GM12878 (cell line): ENCODE results near the gene CYP1B1. TPM values are rescaled to one million over a fixed set of nuclear protein-coding genes. Genes with fewer than 3 reads are reported as not detected.

Experiments used
- ATAC-seq: fragments of 200-7000 bp; cut with Tn5 transposase; 3 replicates; pipeline ENCODE4 v1.9.1; 2020; ENCODE audit warnings: mild to moderate bottlenecking, moderate library complexity
- BruUV-seq: library from RNA; stranded (reverse); fragments of 400-500 nt; replicated peaks from 2 replicates; lab custom pipeline; 2021; lab: Mats Ljungman, UMichigan
- CTCF ChIA-PET: fragments of 300-600 bp; sonication (Branson Sonifier 250); formaldehyde crosslinking; extraction: SDS; loops from one replicate; lab custom pipeline; 2021; ENCODE audit warnings: inconsistent platforms; lab: Yijun Ruan, JAX
- POLR2A ChIA-PET: fragments of 350-600 bp; formaldehyde crosslinking; extraction: SDS; loops from one replicate; lab custom pipeline; 2021; ENCODE audit warnings: inconsistent platforms; lab: Charles Lee
- RAD21 ChIA-PET: fragments of 300-600 bp; sonication (Branson Sonifier 250); formaldehyde crosslinking; loops from one replicate; lab custom pipeline; 2023; ENCODE audit warnings: antibody characterized with exemption; ENCODE audit not compliant: unreplicated experiment; lab: Charles Lee
- SMC1A ChIA-PET: fragments of 300-600 bp; sonication (Branson Sonifier 250); formaldehyde crosslinking; loops from one replicate; lab custom pipeline; 2023; ENCODE audit not compliant: unreplicated experiment, uncharacterized antibody; lab: Charles Lee
- DNase-seq: peaks from one replicate; pipeline ENCODE4 v3.0.0-alpha.2; 2011; ENCODE audit warnings: low read depth, low spot score
- FAIRE-seq: peaks from 3 replicates; lab custom pipeline; 2011; peaks lifted over from hg19 to GRCh38; lab: Jason Lieb, UNC
- H2AFZ ChIP-seq: 2 replicates; pipeline ENCODE4 v1.6.0; 2011; ENCODE audit warnings: low read depth, low read length, control low read depth; ENCODE audit not compliant: control insufficient read depth
- H3K27ac ChIP-seq: 2 replicates; pipeline ENCODE4 v1.5.1; 2011; ENCODE audit warnings: control low read depth; ENCODE audit not compliant: control insufficient read depth, insufficient read depth
- H3K27me3 ChIP-seq, 2 experiments: replicated peaks in 1 of 2; 2 replicates each; pipeline versions ENCODE4 v1.6.0 to v1.6.1; 2011; ENCODE audit warnings: low read length in 1 of 2; ENCODE audit not compliant: control insufficient read depth in 2 of 2, insufficient read depth in 2 of 2
- H3K36me3 ChIP-seq, 2 experiments: 2 replicates each; pipeline ENCODE4 v1.5.1; 2011; ENCODE audit warnings: low read length in 1 of 2; ENCODE audit not compliant: control insufficient read depth in 2 of 2, insufficient read depth in 2 of 2
- H3K4me1 ChIP-seq: 2 replicates; pipeline ENCODE4 v1.6.1; 2011; ENCODE audit warnings: mild to moderate bottlenecking, low read length, moderate library complexity, mixed read lengths; ENCODE audit not compliant: control insufficient read depth, insufficient read depth
- H3K4me2 ChIP-seq: 2 replicates; pipeline ENCODE4 v1.6.0; 2011; ENCODE audit warnings: control low read depth; ENCODE audit not compliant: control insufficient read depth, insufficient read depth
- H3K4me3 ChIP-seq: fragments of 200-600 bp; sonication (generic); 2 replicates; pipeline ENCODE4 v1.5.1; 2016
- H3K79me2 ChIP-seq: 2 replicates; pipeline ENCODE4 v1.6.0; 2011; ENCODE audit warnings: low read length; ENCODE audit not compliant: control insufficient read depth, insufficient read depth
- H3K9ac ChIP-seq: 2 replicates; pipeline ENCODE4 v1.8.0; 2011; ENCODE audit warnings: low read length, control low read depth, mixed read lengths; ENCODE audit not compliant: control insufficient read depth, insufficient read depth
- H3K9me3 ChIP-seq: replicated peaks from 3 replicates; pipeline ENCODE4 v1.5.1; 2011; ENCODE audit warnings: mild to moderate bottlenecking, low read length; ENCODE audit not compliant: control insufficient read depth, insufficient read depth
- H4K20me1 ChIP-seq: 2 replicates; pipeline ENCODE4 v1.6.0; 2011; ENCODE audit not compliant: control insufficient read depth, insufficient read depth
- CBX5 ChIP-seq: sonication (generic); IDR thresholded peaks from 2 replicates; pipeline ENCODE4 v1.6.1; 2016; ENCODE audit warnings: low read depth, moderate library complexity, mild to moderate bottlenecking, inconsistent platforms
- FOS ChIP-seq: IDR thresholded peaks from 3 replicates; pipeline ENCODE4 v1.6.1; 2011; ENCODE audit warnings: borderline replicate concordance; ENCODE audit not compliant: insufficient read length; ENCODE audit errors: extremely low read depth
- HCFC1 ChIP-seq: fragments of 150-350 bp; IDR thresholded peaks from 2 replicates; pipeline ENCODE4 v1.6.1; 2014; ENCODE audit warnings: low read length
- IKZF2 ChIP-seq, 2 experiments: fragments of 450-650 bp; IDR thresholded peaks; 2 replicates each; pipeline ENCODE4 v1.6.1; 2017; ENCODE audit warnings: mild to moderate bottlenecking in 2 of 2, moderate library complexity in 2 of 2
- LARP7 ChIP-seq: fragments of 450-650 bp; IDR thresholded peaks from 2 replicates; pipeline ENCODE4 v1.6.1; 2017; ENCODE audit warnings: mild to moderate bottlenecking
- MYC ChIP-seq: IDR thresholded peaks from 2 replicates; pipeline ENCODE4 v1.6.1; 2011; ENCODE audit warnings: mild to moderate bottlenecking, low read length, moderate library complexity, inconsistent platforms; ENCODE audit not compliant: insufficient read depth, insufficient replicate concordance, insufficient read length, severe bottlenecking
- PML ChIP-seq: IDR thresholded peaks from 2 replicates; pipeline ENCODE4 v1.6.1; 2012; ENCODE audit warnings: low read length, inconsistent platforms
- RAD51 ChIP-seq: fragments of 450-650 bp; IDR thresholded peaks from 2 replicates; pipeline ENCODE4 v1.6.1; 2016; ENCODE audit warnings: moderate library complexity, mild to moderate bottlenecking, inconsistent platforms
- RBBP5 ChIP-seq: fragments of 200-600 bp; sonication (generic); conservative IDR thresholded peaks from 2 replicates; pipeline ENCODE4 v1.6.1; 2016
- SMAD5 ChIP-seq: IDR thresholded peaks from 2 replicates; pipeline ENCODE4 v1.6.1; 2016; ENCODE audit warnings: antibody characterized with exemption, low read depth
- SREBF1 ChIP-seq: IDR thresholded peaks from 2 replicates; pipeline ENCODE4 v1.6.1; 2012; ENCODE audit warnings: mild to moderate bottlenecking, low read length
- WGBS: methylation state at CpG from one replicate; pipeline ENCODE4 v1.1.6; 2016; ENCODE audit warnings: low lambda C conversion rate; ENCODE audit not compliant: insufficient replicate concordance, insufficient coverage; ENCODE audit errors: missing lambda C conversion rate; 5-methylcytosine and 5-hydroxymethylcytosine counted together
- in situ Hi-C: fragments of 300-500 bp; cut with MboI; formaldehyde crosslinking; loops from 9 replicates; pipeline ENCODE4 v1.14.3; 2018; ENCODE audit warnings: mixed read lengths
- intact Hi-C: fragments of 100-400 bp; cut with micrococcal nuclease; formaldehyde crosslinking; loops from one replicate; pipeline ENCODE4 v1.14.2; 2022; ENCODE audit not compliant: unreplicated experiment
- polyA plus RNA-seq, 11 experiments: library from polyadenylated mRNA; depleted of rRNA in 4 of 11; unstranded in 6 of 11; stranded (reverse) in 5 of 11; fragments of >200 nt; fragmentation: Nextera tagmentation in 4 of 11; fragmentation: Illumina TruSeq in 1 of 11; extraction: Ambion mirVana in 4 of 11; extraction: Trizol in 1 of 11; gene quantifications; 1 replicate in 1 of 11; 2 replicates in 10 of 11; pipeline versions ENCODE4 v1.2.1 to v1.2.3, GENCODE V29; 2011 to 2016; ENCODE audit warnings: inconsistent platforms in 2 of 11, missing spikeins in 2 of 11, low read depth in 1 of 11
- total RNA-seq, 4 experiments: library from RNA; depleted of rRNA in 3 of 4; stranded (reverse); fragments of >200 nt in 3 of 4; fragmentation: Illumina TruSeq in 1 of 4; extraction: Trizol in 1 of 4; gene quantifications; 2 replicates each; pipeline versions ENCODE4 v1.2.1 to v1.2.3, GENCODE V29; 2013 to 2021
- TF ChIP-seq, protein P1 (sequence below): fragments of 450-650 bp; IDR thresholded peaks from 2 replicates; pipeline ENCODE4 v1.6.1; 2016; ENCODE audit warnings: mild to moderate bottlenecking
- TF ChIP-seq, protein P2 (sequence below): IDR thresholded peaks from 2 replicates; pipeline ENCODE4 v1.6.1; 2011; ENCODE audit warnings: low read depth, mild to moderate bottlenecking, low read length, moderate library complexity, borderline replicate concordance; ENCODE audit errors: extremely low read depth
- TF ChIP-seq, protein P3 (sequence below): IDR thresholded peaks from 2 replicates; pipeline ENCODE4 v1.6.1; 2012; ENCODE audit warnings: low read depth, low read length, improper control_type of control experiment
- TF ChIP-seq, protein P4 (sequence below): IDR thresholded peaks from 2 replicates; pipeline ENCODE4 v1.6.1; 2012; ENCODE audit warnings: low read length, inconsistent platforms

Gene CYP1B1
- total and polyA plus RNA-seq, 10 of the 15 experiments (the other 5 are each of a cell fraction or from before 2014, with no cell fraction given), result 0.35 to 29.7 (median 3.4) TPM

DNA sequence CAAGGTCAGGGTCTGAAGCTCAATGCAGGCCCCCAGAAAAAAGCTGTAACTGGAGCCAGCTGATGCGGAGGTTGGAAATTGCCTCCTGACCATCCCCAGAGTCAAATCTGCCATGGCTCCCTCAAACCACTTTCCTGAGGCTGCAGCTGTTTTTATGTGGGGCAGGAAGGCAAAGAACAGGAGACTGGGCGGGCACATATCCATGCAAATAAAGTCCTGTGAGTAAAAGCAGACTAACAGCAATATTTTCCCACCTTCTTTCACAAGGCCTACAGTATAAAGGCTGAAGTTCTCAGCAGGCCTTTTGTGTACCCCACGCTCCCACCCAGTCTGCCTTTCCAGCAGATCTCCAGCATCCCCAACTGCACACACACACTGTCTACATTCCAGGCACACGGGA is 47.1 kb downstream of the CYP1B1 start:
- Histone ChIP-seq H3K4me3 (no peak overlapping the region), H4K20me1 (no peaks in the 10 kb centered on the region), H3K4me1 (no peaks in the 10 kb centered on the region), H2AFZ (no peak overlapping the region), H3K27ac (no peak overlapping the region), H3K9ac (no peak overlapping the region), H3K36me3 (no peaks in the 10 kb centered on the region), H3K4me2 (no peak overlapping the region), H3K79me2 (no peaks in the 10 kb centered on the region), H3K9me3 (no peaks in the 10 kb centered on the region; the same call in 2 of the 3 replicates), H3K27me3 (no peaks in the 10 kb centered on the region)
- ChIA-PET POLR2A (no interaction called here), CTCF (interaction anchor here (1.0 to 2.2 kb wide), 2 partner anchors 8 to 10 kb away, joined by 3 to 17 read pairs; no protein-coding TSS in a partner anchor), SMC1A (interaction anchor here (1.0 to 2.2 kb wide), 2 partner anchors 9 to 10 kb away, joined by 4 to 18 read pairs; no protein-coding TSS in a partner anchor), RAD21 (no interaction called here)
- no peak for FAIRE-seq
- ATAC-seq, result no peak
- no peak for DNase-seq
- in situ Hi-C loops, result no loop called here
- intact Hi-C loops, result no loop called here
- WGBS, result 72% methylated on average over 4 of the region's 4 CpGs
- no peak for TF ChIP-seq MYC
- no peak for TF ChIP-seq IKZF2 (IDR thresholded peaks at IDR 0.05)
- TF ChIP-seq, protein P1, sequence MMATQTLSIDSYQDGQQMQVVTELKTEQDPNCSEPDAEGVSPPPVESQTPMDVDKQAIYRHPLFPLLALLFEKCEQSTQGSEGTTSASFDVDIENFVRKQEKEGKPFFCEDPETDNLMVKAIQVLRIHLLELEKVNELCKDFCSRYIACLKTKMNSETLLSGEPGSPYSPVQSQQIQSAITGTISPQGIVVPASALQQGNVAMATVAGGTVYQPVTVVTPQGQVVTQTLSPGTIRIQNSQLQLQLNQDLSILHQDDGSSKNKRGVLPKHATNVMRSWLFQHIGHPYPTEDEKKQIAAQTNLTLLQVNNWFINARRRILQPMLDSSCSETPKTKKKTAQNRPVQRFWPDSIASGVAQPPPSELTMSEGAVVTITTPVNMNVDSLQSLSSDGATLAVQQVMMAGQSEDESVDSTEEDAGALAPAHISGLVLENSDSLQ, result no peak
- TF ChIP-seq LARP7, result no peak
- no peak for TF ChIP-seq HCFC1
- TF ChIP-seq, protein P2, sequence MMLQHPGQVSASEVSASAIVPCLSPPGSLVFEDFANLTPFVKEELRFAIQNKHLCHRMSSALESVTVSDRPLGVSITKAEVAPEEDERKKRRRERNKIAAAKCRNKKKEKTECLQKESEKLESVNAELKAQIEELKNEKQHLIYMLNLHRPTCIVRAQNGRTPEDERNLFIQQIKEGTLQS, result no peak
- no peak for TF ChIP-seq SREBF1
- no peak for TF ChIP-seq CBX5
- no peak for TF ChIP-seq RAD51
- TF ChIP-seq, protein P3, sequence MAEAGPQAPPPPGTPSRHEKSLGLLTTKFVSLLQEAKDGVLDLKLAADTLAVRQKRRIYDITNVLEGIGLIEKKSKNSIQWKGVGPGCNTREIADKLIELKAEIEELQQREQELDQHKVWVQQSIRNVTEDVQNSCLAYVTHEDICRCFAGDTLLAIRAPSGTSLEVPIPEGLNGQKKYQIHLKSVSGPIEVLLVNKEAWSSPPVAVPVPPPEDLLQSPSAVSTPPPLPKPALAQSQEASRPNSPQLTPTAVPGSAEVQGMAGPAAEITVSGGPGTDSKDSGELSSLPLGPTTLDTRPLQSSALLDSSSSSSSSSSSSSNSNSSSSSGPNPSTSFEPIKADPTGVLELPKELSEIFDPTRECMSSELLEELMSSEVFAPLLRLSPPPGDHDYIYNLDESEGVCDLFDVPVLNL, result no peak
- no peak for TF ChIP-seq PML
- no peak for TF ChIP-seq SMAD5
- no peak for TF ChIP-seq FOS
- no peak for TF ChIP-seq RBBP5
- TF ChIP-seq, protein P4, sequence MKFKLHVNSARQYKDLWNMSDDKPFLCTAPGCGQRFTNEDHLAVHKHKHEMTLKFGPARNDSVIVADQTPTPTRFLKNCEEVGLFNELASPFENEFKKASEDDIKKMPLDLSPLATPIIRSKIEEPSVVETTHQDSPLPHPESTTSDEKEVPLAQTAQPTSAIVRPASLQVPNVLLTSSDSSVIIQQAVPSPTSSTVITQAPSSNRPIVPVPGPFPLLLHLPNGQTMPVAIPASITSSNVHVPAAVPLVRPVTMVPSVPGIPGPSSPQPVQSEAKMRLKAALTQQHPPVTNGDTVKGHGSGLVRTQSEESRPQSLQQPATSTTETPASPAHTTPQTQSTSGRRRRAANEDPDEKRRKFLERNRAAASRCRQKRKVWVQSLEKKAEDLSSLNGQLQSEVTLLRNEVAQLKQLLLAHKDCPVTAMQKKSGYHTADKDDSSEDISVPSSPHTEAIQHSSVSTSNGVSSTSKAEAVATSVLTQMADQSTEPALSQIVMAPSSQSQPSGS, result no peak
- BruUV-seq, result no TSS peak
